Esophagus muscularis mucosa (tissue), 4 donors: ENCODE data around the gene SPAG16. TPM values are rescaled to one million over a fixed set of nuclear protein-coding genes. Genes with fewer than 3 reads are reported as not detected.

Experiments
- DNase-seq: peaks from one replicate; pipeline ENCODE4 v3.0.0-alpha.2; 2017; ENCODE audit errors: extremely low spot score
- H3K27ac ChIP-seq, 4 donors: fragments of 200-600 bp; sonication (generic); replicated peaks in 1 of 4; 1 replicate in 3 of 4; 2 replicates in 1 of 4; pipeline ENCODE4 v1.5.1; 2016 to 2019; ENCODE audit warnings: mild to moderate bottlenecking in 1 of 4
- H3K27me3 ChIP-seq, 4 donors: fragments of 200-600 bp; sonication (generic); one replicate each; pipeline versions ENCODE4 v1.5.1 to v1.6.0; 2016 to 2019
- H3K36me3 ChIP-seq, 4 donors: fragments of 200-600 bp; sonication (generic); one replicate each; pipeline ENCODE4 v1.5.1; 2016 to 2019
- H3K4me1 ChIP-seq, 4 donors: fragments of 200-600 bp; sonication (generic); one replicate each; pipeline ENCODE4 v1.5.1; 2016 to 2019
- H3K4me3 ChIP-seq, 4 donors: fragments of 200-600 bp; sonication (generic); 1 replicate in 2 of 4; 2 replicates in 2 of 4; pipeline ENCODE4 v1.5.1; 2016 to 2019; ENCODE audit warnings: mild to moderate bottlenecking in 4 of 4, moderate library complexity in 1 of 4
- H3K9me3 ChIP-seq, 4 donors: fragments of 200-600 bp; sonication (generic); 1 replicate in 3 of 4; 2 replicates in 1 of 4; pipeline ENCODE4 v1.5.1; 2016 to 2019
- EP300 ChIP-seq: sonication (generic); formaldehyde crosslinking; IDR thresholded peaks from one replicate; pipeline ENCODE4 v1.6.1; 2017; ENCODE audit warnings: antibody characterized with exemption
- POLR2A ChIP-seq: fragments of 450-650 bp; IDR thresholded peaks from one replicate; pipeline ENCODE4 v1.6.1; 2017; ENCODE audit warnings: antibody characterized with exemption, moderate library complexity, mild to moderate bottlenecking, low read depth
- POLR2AphosphoS5 ChIP-seq, 2 donors: sonication (generic); formaldehyde crosslinking; IDR thresholded peaks; one replicate each; pipeline ENCODE4 v1.6.1; 2017; ENCODE audit warnings: antibody characterized with exemption in 2 of 2
- WGBS: methylation state at CpG from one replicate; pipeline ENCODE4 v1.1.5; 2018; 5-methylcytosine and 5-hydroxymethylcytosine counted together
- intact Hi-C: fragments of 100-400 bp; cut with DNase I; formaldehyde crosslinking; loops from one replicate; pipeline ENCODE4 v1.15.1; 2023
- total RNA-seq, 4 donors: library from RNA; depleted of rRNA; stranded (reverse); fragments of >200 nt; gene quantifications; one replicate each; pipeline versions ENCODE4 v1.1.0 to v1.2.1, GENCODE V29; 2016
- TF ChIP-seq, protein P1 (sequence below), 3 experiments: fragments of 200-600 bp in 2 of 3; fragments of 450-650 bp in 1 of 3; sonication (generic) in 2 of 3; IDR thresholded peaks; one replicate each; pipeline ENCODE4 v1.5.1; 2017 to 2019; ENCODE audit warnings: antibody characterized with exemption in 3 of 3, mild to moderate bottlenecking in 2 of 3, moderate library complexity in 1 of 3

The SPAG16 gene
- total RNA-seq, 4 donors from 2014 or later: 26.8 to 36.1 (median 31.0) TPM

DNA sequence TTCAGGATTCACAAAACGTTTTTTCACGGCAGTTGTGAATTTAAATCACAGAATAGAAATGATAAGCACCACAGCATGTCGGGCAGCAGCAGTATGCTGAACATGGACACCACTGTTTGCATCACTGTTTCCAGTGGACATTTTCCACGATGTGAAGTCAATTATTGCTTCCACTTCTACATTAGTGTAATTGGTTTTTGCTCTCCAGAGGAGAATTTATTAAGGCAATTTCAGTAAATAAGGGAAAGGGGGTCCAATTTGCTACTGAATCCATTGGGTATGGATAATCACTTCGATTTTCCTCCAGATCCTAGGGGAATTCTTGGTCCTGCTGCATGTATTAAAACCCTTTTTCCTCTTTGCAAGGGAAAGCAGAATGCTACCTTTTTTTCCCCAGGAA, 1096.4 kb downstream of the SPAG16 start:
- no peaks in the 10 kb centered on the region for H3K9me3 ChIP-seq
- H3K4me3 ChIP-seq: no peak overlapping the region
- DNase-seq: no peak
- H3K4me1 ChIP-seq: no peaks in the 10 kb centered on the region
- intact Hi-C loops: no loop called here
- 75% methylated on average over 5 of the region's 5 CpGs for WGBS
- no peaks in the 10 kb centered on the region for H3K36me3 ChIP-seq
- TF ChIP-seq, protein P1, sequence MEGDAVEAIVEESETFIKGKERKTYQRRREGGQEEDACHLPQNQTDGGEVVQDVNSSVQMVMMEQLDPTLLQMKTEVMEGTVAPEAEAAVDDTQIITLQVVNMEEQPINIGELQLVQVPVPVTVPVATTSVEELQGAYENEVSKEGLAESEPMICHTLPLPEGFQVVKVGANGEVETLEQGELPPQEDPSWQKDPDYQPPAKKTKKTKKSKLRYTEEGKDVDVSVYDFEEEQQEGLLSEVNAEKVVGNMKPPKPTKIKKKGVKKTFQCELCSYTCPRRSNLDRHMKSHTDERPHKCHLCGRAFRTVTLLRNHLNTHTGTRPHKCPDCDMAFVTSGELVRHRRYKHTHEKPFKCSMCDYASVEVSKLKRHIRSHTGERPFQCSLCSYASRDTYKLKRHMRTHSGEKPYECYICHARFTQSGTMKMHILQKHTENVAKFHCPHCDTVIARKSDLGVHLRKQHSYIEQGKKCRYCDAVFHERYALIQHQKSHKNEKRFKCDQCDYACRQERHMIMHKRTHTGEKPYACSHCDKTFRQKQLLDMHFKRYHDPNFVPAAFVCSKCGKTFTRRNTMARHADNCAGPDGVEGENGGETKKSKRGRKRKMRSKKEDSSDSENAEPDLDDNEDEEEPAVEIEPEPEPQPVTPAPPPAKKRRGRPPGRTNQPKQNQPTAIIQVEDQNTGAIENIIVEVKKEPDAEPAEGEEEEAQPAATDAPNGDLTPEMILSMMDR (IDR thresholded peaks at IDR 0.05): no peak
- TF ChIP-seq EP300: no peak
- no peak for TF ChIP-seq POLR2AphosphoS5 (IDR thresholded peaks at IDR 0.05)
- no peak for TF ChIP-seq POLR2A
- H3K27me3 ChIP-seq: no peaks in the 10 kb centered on the region
- no peak overlapping the region for H3K27ac ChIP-seq

DNA sequence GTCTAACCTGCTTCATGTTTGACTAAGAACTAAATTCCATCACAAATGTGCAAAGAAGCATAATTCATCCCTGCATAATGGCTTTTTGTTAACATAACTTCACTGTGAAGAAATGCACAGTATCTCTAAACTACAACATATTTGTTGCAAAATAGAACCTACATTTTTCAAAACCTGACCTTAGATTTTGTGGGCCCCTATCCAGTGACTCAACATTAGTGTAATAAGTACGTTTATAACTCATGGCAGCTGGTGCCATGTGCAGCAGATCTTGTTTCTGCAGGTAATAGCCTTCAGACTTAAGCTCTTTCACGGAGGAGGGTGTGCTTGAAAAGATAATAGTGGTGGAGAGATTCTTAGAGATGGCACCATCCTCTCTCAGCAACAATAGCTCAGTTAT, 1098.0 kb downstream of the SPAG16 start:
- no peak for DNase-seq
- WGBS: 51% methylated on average over 2 of the region's 2 CpGs
- no peak overlapping the region for H3K27ac ChIP-seq
- no peaks in the 10 kb centered on the region for H3K27me3 ChIP-seq
- no peaks in the 10 kb centered on the region for H3K4me1 ChIP-seq
- H3K9me3 ChIP-seq: no peaks in the 10 kb centered on the region
- intact Hi-C loops: no loop called here
- TF ChIP-seq EP300 (no peak), POLR2AphosphoS5 (IDR thresholded peaks at IDR 0.05) (no peak), POLR2A (no peak)
- TF ChIP-seq, protein P1 (IDR thresholded peaks at IDR 0.05): no peak
- H3K4me3 ChIP-seq: no peak overlapping the region
- no peaks in the 10 kb centered on the region for H3K36me3 ChIP-seq

DNA sequence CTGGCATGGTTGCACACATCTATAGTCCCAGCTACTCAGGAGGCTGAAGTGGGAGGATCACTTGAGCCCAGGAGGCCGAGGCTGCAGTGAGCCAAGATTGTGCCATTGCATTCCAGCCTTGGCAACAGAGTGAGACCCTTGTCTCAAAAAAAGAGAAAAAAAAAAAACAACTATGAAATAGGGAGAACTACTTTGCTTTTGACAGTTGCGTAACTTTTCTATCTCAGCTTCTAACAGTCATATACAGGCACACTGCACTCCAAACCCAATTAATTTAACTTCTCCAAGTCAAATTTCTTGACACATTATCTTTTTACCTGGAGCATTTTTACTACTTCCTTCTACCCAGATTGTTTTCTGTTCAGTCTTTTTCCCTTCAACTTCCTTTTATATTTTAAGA, 1102.5 kb downstream of the SPAG16 start:
- no peak overlapping the region for H3K4me3 ChIP-seq

DNA sequence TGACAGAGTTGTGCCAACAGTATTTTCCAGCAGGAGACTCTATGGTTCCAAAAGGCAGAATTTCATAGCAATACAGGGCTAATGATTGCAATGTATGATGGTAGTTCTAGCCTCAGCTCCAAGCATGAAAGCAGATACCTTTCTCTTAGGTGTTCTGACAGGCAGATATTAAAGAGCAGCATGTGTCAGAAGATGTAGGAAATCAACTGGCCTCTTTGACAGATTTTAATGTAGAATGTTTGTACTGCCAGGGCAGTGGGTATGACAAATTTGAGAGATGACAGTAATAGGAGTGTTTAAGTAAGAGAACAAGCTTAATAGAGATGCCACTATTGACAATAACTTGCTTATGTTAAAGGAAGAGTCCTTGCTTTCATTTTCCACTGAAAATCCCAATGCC, 1105.1 kb downstream of the SPAG16 start:
- Histone ChIP-seq H3K27me3 (no peaks in the 10 kb centered on the region), H3K4me3 (no peak overlapping the region), H3K4me1 (no peaks in the 10 kb centered on the region), H3K36me3 (no peaks in the 10 kb centered on the region), H3K9me3 (no peaks in the 10 kb centered on the region), H3K27ac (no peak overlapping the region)
- no peak for DNase-seq
- intact Hi-C loops: no loop called here
- TF ChIP-seq POLR2AphosphoS5 (IDR thresholded peaks at IDR 0.05) (no peak), EP300 (no peak), POLR2A (no peak)
- TF ChIP-seq, protein P1 (IDR thresholded peaks at IDR 0.05): no peak

More for the DNA sequence above, 1102.5 kb downstream of the SPAG16 start:
- no peaks in the 10 kb centered on the region for H3K9me3 ChIP-seq
- H3K27me3 ChIP-seq: no peaks in the 10 kb centered on the region
- H3K4me1 ChIP-seq: no peaks in the 10 kb centered on the region
- DNase-seq: no peak
- 87% methylated on average over 2 of the region's 2 CpGs for WGBS
- no peak overlapping the region for H3K27ac ChIP-seq
- H3K36me3 ChIP-seq: no peaks in the 10 kb centered on the region
- intact Hi-C loops: no loop called here
- no peak for TF ChIP-seq POLR2AphosphoS5 (IDR thresholded peaks at IDR 0.05)
- TF ChIP-seq, protein P1 (IDR thresholded peaks at IDR 0.05): no peak
- no peak for TF ChIP-seq EP300
- TF ChIP-seq POLR2A: no peak

DNA sequence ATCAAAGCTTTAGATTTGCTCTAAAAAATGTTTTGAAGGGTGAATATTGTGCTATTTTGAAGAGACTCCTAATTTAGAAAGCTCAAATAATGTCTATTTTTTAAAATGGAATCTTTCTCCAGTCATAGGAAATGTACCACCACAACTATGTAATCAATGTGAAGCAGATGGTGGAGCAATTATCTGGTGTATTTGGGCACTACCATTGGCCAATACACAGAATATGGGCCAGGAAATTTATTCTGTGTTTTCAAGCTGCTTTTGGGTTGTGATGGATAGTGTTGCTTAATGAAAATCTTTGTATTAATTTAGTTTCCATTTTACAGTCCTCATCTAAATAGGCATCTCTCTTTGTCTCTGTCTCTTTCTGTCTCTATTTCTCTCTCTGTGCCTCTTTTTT, 1109.5 kb downstream of the SPAG16 start:
- Histone ChIP-seq H3K4me3 (no peak overlapping the region), H3K9me3 (no peaks in the 10 kb centered on the region), H3K4me1 (no peaks in the 10 kb centered on the region), H3K27me3 (no peaks in the 10 kb centered on the region), H3K36me3 (no peaks in the 10 kb centered on the region), H3K27ac (no peak overlapping the region)
- TF ChIP-seq POLR2AphosphoS5 (IDR thresholded peaks at IDR 0.05) (no peak), EP300 (no peak), POLR2A (no peak)
- TF ChIP-seq, protein P1 (IDR thresholded peaks at IDR 0.05): no peak
- intact Hi-C loops: no loop called here
- DNase-seq: no peak
